Kidney (tissue), 14 donors: Measurements from ENCODE around the gene PTH2R. TPM values are rescaled to one million over a fixed set of nuclear protein-coding genes. Genes with fewer than 3 reads are reported as not detected.
"Not testable (repeated sequence)": the region's sequence is repeated elsewhere in the genome, so short reads cannot be mapped to it uniquely, and the experiment has no call there.

Source experiments
- DNase-seq, 5 donors: peaks; one replicate each; pipeline ENCODE4 v3.0.0-alpha.2; 2013 to 2020
- FAIRE-seq: peaks from 2 replicates; lab custom pipeline; 2012; peaks lifted over from hg19 to GRCh38; lab: Jason Lieb, UNC
- H3K27ac ChIP-seq, 2 donors: one replicate each; pipeline ENCODE4 v1.7.0; 2013; ENCODE audit warnings: low read depth in 2 of 2, low read length in 2 of 2, inconsistent platforms in 1 of 2
- H3K27me3 ChIP-seq: one replicate; pipeline ENCODE4 v1.7.1; 2013; ENCODE audit warnings: low read length, inconsistent platforms; ENCODE audit not compliant: control insufficient read depth, insufficient read depth
- H3K36me3 ChIP-seq, 3 donors: one replicate each; pipeline versions ENCODE4 v1.7.0 to v1.7.1; 2013; ENCODE audit warnings: low read length in 3 of 3, control low read depth in 1 of 3, inconsistent platforms in 1 of 3; ENCODE audit not compliant: insufficient read depth in 3 of 3, control insufficient read depth in 2 of 3
- H3K4me1 ChIP-seq, 3 donors: one replicate each; pipeline versions ENCODE4 v1.7.0 to v1.7.1; 2013; ENCODE audit warnings: low read length in 3 of 3, inconsistent platforms in 1 of 3, low read depth in 1 of 3; ENCODE audit not compliant: control insufficient read depth in 2 of 3, insufficient read depth in 2 of 3
- H3K4me3 ChIP-seq, 3 donors: one replicate each; pipeline versions ENCODE4 v1.7.0 to v1.8.1; 2013; ENCODE audit warnings: low read length in 3 of 3, control low read depth in 1 of 3, inconsistent platforms in 1 of 3
- H3K9ac ChIP-seq, 3 donors: one replicate each; pipeline versions ENCODE4 v1.7.0 to v1.7.1; 2013; ENCODE audit warnings: low read length in 3 of 3, control low read depth in 1 of 3, inconsistent platforms in 1 of 3
- H3K9me3 ChIP-seq, 3 donors: one replicate each; pipeline versions ENCODE4 v1.7.0 to v1.7.1; 2013; ENCODE audit warnings: low read length in 3 of 3, control low read depth in 1 of 3, inconsistent platforms in 1 of 3; ENCODE audit not compliant: control insufficient read depth in 2 of 3, insufficient read depth in 1 of 3
- CTCF ChIP-seq: IDR thresholded peaks from 3 replicates; pipeline ENCODE4 v1.5.1; 2012; ENCODE audit warnings: mild to moderate bottlenecking, moderate library complexity, borderline replicate concordance; ENCODE audit not compliant: insufficient read depth; ENCODE audit errors: extremely low read depth
- intact Hi-C: fragments of 100-400 bp; cut with DNase I; formaldehyde crosslinking; loops from one replicate; pipeline ENCODE4 v1.11.1; 2022
- polyA plus RNA-seq: library from polyadenylated mRNA; stranded (reverse); fragments of 350-450 nt; fragmentation: Illumina TruSeq; extraction: RNeasy Lipid Tissue Mini Kit (QIAGEN cat#74804); gene quantifications from one replicate; pipeline ENCODE4 v1.2.3, GENCODE V29; 2014; ENCODE audit warnings: low read depth, low replicate concordance; ENCODE audit not compliant: insufficient read depth
- total RNA-seq: library from RNA; stranded (reverse); fragmentation: NEBNext Ultra II Directional; extraction: Animal tissue kit (Norgen Biotek cat#: 25700); gene quantifications from one replicate; pipeline ENCODE4 v1.2.1, GENCODE V29; 2021
- donor health status: control.
- donor health status: control.
- donor health status: control.
- donor health status: control.
- donor health status: control.
- donor health status: DM: yes; HTN: yes; CAD: no.
- donor health status: Normal renal cell carcinoma (clear cell type).

PTH2R gene
- total and polyA plus RNA-seq, 2 donors from 2014 or later = 11.0 to 54.8 TPM

- H3K27me3 ChIP-seq = no peaks in the 10 kb centered on the region
- FAIRE-seq = no peak
- DNase-seq = no peak
- no peak overlapping the region for H3K9ac ChIP-seq
- no peak overlapping the region for H3K4me3 ChIP-seq
- no peak for TF ChIP-seq CTCF
- no peaks in the 10 kb centered on the region for H3K36me3 ChIP-seq
- no peaks in the 10 kb centered on the region for H3K4me1 ChIP-seq
- no peak overlapping the region for H3K27ac ChIP-seq
- intact Hi-C loops = no loop called here
- no peaks in the 10 kb centered on the region for H3K9me3 ChIP-seq
Measured at GRCh38 chr2:208441951-208442350, 35.4 kb downstream of the PTH2R start.

GRCh38 chr2:208447447-208447846 lies 40.9 kb downstream of the PTH2R start:
- H3K27ac ChIP-seq, FAIRE-seq, DNase-seq, H3K9ac ChIP-seq, H3K27me3 ChIP-seq, H3K4me1 ChIP-seq, H3K36me3 ChIP-seq, H3K9me3 ChIP-seq, intact Hi-C loops, H3K4me3 ChIP-seq: not testable (repeated sequence)

- Histone ChIP-seq H3K27me3 (no peaks in the 10 kb centered on the region), H3K27ac (no peak overlapping the region), H3K9me3 (no peaks in the 10 kb centered on the region), H3K36me3 (no peaks in the 10 kb centered on the region), H3K9ac (no peak overlapping the region), H3K4me1 (no peaks in the 10 kb centered on the region), H3K4me3 (no peak overlapping the region)
- no peak for DNase-seq
- FAIRE-seq = no peak
- intact Hi-C loops = no loop called here
- TF ChIP-seq CTCF = no peak
Measured at GRCh38 chr2:208451061-208451460, 44.5 kb downstream of the PTH2R start.

GRCh38 chr2:208454861-208455260 lies 48.3 kb downstream of the PTH2R start:
- Histone ChIP-seq H3K27me3 (no peaks in the 10 kb centered on the region), H3K36me3 (no peaks in the 10 kb centered on the region), H3K27ac (no peak overlapping the region), H3K9ac (no peak overlapping the region), H3K4me1 (no peaks in the 10 kb centered on the region), H3K9me3 (no peaks in the 10 kb centered on the region), H3K4me3 (no peak overlapping the region)
- intact Hi-C loops = no loop called here
- DNase-seq = no peak
- TF ChIP-seq CTCF = no peak
- no peak for FAIRE-seq
